DMS53 (cell line): Measurements from ENCODE around the gene ZMIZ1.

Experiments
- DNase-seq: peaks from one replicate; lab custom pipeline; 2025; lab: John Stamatoyannopoulos, UW

The ZMIZ1 gene

DNA sequence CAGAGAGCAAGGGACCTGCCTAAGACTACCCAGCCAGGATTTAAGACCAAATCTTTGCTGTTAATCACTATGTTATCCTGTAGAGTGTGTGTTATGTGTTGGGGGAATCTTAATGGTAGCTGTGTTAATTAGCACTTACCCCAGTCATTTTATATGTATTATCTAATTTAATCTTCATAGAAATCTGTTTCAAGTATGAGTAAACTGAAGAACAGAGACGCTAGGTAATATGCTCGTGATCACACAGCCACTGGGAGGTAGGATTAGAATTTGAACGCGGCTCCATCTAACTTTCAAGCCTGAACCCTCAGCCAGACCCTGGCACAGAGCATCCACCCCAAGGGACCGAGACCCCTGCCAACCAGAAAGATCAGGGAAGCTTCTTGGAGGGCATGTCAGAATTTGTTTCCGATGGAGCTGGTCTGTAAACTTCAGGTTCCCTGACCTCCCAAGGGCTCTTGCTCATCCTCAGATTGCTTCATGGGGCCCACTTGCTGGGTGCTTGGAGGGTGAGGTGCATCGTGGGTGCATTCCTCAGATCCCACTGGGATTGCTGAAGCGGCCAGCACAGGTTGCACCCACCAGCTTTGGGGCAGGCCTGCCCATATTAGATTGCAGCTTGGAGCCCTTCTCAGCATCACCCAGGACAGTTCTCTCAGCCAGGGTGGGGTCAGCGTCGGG is 105.0 kb downstream of the ZMIZ1 start:
- DNase-seq, result no peak

DNA sequence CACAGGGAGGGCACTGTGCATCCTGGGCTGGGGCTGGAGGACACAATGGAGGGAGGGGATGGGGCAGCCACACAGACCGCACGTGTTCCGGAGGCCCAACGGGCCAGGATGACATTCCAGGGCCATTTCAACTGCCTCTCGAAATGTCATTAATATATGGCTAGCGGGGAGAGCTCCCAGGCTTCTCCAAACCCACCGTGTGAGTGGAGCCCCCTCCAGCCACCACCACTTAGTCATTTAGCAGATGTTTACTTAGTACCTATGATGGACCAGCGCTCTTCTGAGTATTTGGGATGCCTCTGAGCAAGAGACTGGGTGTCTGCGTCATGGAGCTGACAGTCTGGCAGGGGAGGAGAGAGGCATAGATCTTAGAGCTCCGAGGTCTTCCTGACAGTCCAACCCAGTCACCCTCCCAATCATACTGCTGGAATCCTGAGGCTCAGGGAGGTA is 107.3 kb downstream of the ZMIZ1 start:
- no peak for DNase-seq

DNA sequence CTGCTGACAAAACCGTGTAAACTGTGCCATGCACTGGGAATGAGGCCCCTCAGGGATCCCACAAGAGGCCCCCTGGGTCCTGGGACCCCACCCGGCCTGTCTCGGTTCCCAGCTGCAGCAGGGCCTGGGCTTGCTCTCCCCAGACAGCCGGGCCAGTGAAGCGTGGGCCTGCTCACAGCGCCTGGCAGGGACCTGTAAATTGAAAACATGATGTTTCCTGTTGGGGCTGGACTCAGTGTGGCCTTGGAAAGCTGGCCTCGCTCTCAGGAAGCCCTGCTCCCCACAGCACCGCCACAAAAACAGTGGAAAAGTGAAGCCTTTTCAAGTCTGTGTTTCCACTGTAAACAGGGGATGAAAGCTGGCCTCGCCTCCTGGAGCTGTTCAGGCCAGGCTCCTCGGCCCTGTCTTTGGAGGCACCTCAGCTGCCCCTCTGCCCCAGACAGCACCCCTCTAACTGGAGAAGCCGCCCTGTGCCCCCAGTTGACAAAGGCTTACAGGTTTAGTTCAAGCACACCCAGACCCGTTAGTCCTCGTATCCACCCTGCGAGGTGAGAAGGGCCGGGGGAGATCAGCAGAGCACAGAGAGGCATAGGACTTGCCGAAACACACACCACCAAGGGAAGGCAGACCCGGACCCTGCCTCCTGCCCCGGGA is 108.3 kb downstream of the ZMIZ1 start:
- DNase-seq, result no peak

DNA sequence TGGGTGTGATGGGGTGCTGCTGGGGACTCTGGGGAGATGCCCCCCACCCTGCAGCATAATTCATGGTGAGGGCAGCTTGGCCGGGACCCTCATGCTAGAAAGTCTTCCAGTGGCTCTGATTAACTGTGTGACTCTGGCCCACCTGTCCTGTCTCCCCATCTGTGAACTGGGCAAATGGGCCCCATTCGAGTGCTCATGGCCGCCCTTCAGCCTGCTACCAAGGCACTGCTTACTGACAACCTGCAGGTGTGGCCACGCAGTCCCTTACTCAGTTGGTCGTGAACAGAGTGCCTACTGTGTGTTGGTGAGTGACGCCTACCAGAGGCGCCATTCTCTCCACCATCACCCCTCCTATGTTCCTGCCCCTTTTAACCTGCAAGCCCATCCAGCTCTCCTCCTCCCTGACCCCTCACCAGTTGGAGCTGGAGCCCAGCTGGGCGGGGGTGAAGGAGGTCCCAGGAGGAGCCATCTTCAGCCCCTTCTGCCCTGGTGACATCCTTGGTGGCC is 109.4 kb downstream of the ZMIZ1 start:
- DNase-seq, result no peak

DNA sequence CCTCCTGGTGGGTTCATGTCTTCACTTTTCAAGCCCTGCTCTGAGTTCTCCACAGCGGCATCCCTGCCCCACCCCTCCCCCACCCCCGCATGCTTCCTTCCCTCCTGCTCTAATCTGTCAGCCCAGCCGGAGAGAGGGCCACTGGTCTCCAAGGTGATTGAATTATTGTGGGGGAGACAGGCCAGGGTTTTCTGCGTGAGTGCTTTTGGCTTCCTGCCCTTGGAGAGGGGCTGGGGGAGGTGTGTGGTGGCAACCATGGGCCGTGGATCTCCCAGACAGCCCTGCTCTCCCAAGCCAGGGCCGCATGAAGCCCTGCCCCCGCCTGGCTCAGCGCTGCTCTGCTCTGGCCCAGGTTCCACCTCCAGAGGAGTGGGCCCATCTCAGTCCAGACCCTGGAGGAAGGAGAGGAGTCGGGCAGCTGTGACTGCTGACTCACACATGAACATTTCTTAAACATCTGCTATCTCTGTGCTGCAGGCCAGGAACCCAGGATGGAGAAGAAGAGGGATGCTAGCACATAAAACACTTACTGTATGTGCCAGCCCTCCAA is 109.9 kb downstream of the ZMIZ1 start:
- DNase-seq, result no peak

DNA sequence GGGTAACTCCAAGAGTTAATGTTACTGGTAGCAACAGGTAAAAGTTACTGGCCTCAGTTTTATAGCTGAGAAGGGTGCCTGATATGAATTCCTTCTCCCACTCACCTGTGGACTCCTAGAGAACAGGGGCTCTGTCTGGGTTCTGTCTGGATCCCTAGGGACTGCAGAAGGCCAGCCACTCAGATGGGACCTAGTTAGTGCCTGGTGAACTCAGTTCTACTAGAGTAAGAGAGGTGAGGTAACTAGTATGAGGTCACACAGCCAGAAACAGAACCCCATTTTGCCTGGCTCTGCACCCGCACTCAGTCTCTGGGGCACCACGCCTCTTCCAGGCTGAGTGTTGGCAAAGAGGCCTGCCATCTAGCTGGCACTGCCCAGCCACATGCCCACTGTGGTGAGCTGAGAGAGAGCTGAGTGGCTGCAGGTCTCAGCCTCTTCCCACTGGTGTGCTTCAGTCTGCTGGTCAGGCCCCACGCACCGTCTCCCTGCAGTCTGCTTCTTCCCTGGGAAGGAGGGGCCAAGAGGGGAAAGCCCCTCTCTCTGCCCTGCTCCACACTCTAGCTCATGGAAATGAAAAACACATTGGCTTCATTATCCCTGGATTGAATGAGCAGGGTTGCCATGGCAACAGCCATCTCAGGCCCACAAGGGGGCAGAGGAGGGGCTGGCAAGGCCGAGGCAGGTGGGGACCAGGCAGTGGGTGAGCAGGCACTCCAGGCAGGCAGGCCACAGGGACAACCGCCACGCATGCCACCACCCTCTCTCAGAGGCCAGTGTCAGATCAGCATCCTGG is 110.6 kb downstream of the ZMIZ1 start:
- DNase-seq, result peak; percentile 25

DNA sequence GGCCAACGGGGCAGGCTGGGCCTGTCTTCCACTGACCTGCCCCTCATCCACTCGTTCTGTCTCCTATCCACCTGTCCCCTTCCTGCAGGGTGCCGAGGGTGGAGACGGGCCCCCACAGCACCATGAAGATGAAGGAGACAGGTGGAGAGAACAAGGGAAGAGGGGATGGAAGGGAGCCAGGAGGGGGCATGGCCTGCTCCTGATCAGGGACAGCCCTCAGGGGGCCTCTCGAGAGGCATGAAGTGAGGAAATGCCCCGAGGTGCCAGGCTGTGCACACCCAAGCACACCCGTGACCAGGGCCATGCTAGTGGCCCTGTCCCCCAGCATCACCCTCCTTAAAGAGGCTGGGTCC is 111.2 kb downstream of the ZMIZ1 start:
- DNase-seq, result no peak

DNA sequence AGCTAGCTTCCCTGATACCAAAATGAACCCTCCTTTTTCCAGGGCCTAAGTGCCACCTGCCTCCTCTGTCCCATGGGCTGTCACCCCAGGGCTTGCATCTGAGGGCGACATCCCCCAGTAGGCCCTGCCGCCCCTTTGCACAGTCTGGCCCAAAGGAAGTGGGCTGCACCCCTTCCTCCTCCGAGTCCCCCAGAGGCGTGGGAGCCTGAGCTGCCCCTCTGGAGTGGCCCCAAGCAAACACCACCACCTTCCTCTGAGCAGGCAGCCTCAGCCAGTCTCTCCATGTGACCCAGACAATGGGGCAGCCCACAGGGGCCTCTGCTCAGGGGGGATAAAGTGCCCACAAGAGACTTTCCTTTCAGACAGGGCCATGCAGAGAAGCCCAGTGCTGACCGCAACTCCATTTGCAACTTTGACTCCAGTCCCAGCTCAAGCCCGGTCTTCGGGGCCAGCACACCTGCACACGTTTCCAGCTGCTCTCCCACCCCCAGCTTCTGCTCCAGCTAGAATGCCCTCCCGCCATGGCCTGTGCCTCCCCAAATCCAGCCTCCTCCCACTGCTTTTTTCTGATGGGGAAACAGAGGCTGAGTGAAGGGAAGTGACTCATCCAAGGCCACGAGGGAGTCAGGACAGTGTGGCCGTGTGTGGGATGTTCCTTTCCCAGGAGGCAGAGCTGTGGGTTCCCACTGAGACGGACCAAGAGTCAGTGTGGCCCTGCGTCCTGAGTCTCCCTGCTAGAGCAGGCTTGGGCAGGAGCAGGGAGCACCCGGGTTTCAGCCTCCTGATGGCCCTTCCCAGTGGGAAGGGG is 111.9 kb downstream of the ZMIZ1 start:
- DNase-seq, result no peak

DNA sequence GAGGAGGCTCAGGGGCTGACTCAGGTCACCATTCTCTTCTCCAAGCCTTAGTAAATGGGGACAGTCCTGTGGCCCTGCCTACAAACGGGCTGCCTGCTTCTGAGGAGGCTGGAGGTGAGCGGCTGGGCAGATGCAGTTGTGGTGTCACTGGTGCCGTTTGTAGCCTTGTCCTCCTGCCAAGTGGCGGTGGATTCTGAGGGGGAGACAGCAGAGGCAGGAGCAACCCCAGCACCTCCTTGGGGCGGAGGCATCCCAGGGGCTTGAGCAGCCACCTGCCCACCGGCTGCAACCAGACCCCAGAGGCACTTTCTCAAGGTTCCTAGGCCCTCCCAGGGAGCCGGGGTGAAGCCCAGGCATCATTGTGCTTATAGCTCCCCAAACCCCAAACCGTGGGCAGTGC is 112.5 kb downstream of the ZMIZ1 start:
- DNase-seq, result no peak

DNA sequence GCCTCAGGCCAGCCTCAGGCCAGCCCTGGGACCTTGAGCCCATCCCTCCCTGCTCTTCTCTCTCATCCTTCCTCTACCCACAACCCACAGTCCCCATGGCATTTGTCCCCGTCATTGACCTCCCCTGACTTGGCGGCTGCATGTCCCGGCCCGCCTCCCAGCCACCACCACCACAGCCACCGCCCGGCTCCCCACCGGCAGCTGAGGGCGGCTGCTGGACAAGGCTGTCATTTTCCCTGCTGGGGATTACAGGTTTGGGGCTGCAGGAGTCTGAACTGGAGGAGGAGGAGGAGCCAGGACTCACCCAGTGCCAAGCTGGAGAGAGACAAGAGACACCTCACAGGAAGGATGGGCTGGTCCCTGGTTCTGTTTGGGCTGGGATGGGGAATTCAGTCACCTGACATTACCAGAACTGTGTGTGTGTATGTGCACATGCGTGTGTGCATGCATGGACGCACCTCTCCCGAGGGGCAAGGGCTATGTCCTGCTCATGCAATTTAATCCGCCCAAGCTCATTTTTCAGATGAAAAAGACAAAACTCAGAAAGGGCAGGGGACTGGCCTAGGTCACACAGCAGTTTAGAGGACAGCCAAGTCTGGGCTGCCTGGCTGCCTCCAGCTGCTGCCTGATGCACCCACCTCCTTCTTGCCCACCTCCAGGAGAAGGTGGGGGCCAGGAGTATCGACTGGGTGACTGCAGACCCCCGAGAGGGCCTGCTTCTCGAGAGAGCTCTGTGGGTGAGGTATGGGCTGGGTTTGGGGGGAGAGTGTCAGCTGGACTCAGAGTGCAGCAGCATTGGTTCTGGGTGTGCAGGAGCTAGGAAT is 113.1 kb downstream of the ZMIZ1 start:
- no peak for DNase-seq

DNA sequence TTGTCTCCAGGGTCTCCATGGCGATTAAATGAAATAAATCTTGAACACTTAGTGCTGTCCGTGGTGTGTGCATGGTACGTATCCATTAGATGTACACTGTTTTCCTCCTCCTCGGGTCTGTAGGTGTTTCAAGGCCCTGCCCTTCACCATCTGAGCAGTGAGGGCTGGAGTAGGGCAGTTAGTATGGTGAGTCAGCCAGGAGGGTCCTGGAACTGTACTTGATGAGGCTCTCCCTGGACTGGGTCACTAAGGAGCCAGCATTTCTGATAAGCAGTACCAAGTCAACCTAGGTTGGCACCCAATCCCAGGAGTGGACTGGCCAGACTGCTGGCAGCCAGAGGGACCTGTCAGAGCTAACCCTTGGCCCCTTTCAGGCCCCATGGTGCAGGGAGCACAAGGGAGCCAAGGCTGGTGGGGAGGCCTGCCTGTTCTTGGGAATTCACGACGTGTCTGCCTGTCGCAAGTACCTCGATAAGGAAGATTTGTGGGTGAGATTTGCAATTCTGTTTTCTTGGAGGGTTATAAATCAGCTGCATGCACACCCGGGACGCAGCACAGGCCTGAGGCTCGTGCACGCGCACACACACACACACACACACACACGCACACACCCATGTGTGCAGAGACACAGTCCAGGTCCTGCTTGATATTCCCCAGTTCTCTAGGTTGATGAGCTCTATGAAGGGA is 114.2 kb downstream of the ZMIZ1 start:
- DNase-seq, result peak; percentile 13

DNA sequence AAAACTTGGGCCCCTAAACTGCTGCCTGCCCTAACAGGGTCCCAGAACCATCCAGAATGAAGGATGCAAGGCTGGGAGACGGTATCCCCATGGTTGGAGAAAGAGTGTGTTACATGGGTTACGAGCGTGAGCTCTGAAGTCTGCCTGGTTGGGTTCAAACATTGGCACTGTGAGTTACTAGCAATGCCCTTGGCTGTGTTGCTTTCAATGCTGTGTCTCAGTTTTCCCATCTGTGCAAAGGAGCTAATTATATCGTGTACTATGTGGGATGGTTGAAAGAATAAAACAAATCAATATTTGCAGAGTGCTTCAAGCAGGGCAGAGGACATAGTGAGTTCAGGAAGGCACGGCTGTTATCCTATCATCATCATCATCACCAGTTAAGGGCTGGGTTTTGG is 114.7 kb downstream of the ZMIZ1 start:
- no peak for DNase-seq

DNA sequence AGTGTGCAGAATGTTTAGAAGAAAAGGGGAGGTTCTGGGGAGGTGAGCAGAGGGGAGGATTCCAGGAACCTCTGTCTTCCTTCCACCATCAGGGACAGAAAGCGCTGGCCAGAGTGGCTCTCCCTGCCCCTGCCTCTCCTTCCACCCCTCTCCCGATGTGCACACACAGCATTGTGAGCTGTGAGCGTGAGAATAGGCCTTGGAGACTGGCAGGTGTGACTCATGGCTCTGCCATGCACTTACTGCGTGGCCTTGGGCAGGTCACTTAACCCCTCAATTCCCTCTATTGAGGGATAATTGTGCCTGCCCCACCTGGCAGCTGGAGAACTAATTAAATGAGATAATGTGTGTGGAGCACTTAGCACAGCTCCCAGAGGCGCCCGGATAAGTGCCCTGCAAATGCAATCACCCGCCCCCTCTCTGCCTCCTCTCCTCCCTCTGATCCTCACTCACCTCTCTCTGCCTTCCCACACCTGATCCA is 115.4 kb downstream of the ZMIZ1 start:
- DNase-seq, result peak; percentile 60

DNA sequence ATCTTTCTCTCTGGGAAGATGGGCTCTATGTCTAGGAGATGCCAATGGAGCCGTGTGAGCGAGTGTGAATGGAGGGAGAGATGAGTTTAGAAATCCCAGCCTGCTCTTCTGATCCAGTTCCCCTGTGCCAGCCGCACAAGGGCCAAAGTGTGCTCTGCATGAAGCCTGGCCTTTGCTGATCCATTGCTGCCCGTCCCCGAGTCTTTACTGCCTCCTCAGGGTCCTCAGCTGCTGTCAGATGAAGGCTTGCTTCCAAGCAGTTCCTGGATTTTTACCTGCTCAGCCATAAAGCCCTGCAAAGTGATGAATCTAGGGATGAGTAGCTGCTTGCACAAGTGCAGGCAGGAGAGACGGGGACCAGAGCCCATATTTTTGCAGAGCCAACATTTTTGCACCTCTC is 115.9 kb downstream of the ZMIZ1 start:
- DNase-seq, result no peak

DNA sequence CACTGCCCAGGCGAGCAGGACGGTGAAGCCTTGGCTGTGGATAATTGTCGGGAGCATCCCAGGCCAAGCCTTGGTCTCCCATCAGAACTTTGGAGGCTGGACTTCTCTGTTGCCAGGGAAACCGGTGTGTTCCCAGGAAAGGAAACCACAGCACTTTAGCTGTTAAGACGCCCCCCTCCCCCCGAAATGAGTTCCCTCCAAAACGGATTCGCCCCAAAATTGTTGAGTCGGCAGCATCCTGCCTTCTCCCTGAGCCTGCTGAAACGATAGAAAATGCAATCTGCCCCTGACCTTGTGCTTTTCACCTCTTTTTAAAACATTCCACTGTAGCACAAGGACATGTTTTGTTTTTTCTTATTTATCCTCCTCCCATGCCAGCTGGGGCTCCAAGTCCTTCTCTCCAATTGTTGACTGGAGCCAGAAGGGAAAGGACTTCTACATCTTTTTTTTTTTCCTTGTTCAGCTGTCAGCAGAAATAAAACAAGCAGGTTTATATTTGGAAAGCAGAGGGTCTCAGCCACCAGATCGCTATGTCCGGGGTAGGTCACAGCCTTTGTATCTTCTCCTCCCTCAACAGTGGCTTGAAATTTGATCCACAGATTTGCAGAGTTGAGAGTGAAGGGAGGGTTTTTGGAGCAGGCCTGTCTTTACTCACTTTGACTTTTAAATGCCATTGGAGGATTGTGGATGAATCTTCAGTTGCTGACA is 116.5 kb downstream of the ZMIZ1 start:
- no peak for DNase-seq

DNA sequence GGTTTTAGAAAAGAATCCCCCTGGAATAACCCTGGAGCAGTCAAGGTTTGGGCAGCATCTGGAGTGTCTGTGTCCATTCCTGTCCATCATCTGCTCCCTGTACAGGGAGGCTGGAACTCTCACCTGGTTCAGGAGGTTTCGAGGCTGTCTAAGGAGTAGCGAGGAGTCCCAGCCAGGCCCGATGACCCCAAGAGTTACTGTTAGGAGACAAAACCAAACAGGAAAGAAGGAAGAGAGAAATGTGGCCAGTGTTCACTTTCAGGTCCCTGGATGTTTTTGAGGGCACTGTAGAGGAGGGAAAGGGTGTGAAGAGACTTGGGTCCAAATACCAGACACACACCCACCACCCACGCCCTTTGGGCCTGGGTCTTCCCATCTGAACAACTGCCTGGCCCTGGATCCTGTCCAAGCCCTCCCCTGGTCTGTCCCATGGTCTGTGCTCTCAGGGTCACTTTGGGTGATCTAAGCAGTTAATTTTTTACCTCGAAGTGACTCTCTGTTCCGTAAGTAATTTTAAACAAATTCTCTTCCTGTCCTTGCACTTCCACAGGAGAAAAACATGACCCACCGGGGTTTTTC is 117.1 kb downstream of the ZMIZ1 start:
- no peak for DNase-seq

DNA sequence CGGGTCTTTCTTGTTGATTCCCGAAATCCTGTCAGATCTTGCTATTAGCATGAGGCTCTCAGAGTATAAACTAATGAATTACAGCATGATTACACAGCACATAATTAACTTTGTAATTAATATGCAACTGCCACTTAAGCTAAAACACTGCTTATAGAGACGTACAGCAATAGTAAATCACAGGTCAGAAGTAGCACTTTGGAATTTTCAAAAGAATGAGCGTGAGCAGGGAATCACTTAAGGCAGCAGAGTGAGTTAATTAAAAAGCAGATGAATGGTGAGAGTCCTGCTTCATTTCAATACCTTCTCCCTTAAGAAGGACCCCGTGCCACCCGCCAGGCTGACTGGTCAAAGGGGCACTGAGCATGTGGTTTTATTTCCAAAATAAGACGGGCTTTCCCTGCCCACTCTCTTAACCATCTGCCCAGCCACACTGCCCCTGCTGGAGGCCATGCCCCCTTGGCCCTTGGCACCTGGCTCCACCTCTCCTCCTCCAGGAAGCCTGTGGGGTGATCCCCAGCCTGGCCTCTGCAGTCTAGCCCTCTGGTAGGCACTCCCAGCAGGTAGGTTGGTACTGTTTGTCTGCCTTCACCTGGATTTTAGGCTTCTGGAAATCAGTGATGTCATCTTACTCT is 117.8 kb downstream of the ZMIZ1 start:
- DNase-seq, result no peak

DNA sequence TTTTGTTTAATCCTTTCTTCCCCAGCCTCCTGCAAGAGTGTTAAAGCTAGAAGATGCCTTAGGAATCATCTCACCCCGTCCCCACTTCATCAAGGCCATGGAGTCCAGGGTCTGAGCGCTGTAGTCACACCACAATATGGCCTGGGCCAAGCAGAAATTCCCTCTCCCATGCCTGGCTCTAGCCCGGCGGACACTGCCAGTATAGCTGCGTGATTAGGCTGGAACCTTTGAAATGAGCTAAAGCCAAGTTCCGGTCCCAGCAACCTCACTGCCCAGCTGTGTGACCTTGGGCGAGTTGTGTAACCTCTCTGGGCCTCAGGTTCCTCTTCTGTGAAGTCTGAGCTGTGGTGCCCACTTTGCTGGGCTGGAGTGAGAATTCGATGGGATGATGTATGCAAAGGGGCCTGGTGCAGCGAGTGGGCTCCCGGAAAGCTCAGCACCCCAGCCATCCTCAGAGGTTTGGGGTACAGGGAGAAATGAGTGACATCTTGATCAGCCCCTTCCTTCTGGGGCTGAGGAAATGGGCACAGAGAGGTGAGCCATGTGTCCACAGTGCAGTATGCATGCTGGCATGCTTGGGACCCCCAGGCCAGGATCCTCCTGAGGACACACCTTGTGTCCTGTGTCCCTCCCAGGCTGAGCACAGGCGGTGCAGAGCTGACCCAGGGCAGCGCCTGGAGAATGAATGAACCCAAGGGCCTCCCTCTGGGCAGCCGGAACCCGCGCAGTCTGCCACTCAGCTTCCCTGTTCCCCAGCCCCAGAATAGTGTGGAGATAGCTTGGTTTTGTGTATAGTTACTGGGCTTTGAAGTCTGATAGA is 118.6 kb downstream of the ZMIZ1 start:
- no peak for DNase-seq
